GM10248 (cell line): ENCODE results near the gene CCDC171.

Experiments used
- CTCF ChIA-PET: fragments of 300-600 bp; sonication (Branson Sonifier 250); formaldehyde crosslinking; extraction: SDS; loops from one replicate; lab custom pipeline; 2021; ENCODE audit warnings: antibody characterized with exemption; lab: Yijun Ruan, JAX
- POLR2A ChIA-PET: fragments of 350-650 bp; sonication (Branson Sonifier 250); formaldehyde crosslinking; extraction: SDS; loops from one replicate; lab custom pipeline; 2020; ENCODE audit warnings: antibody characterized with exemption; lab: Yijun Ruan, JAX
- DNase-seq: peaks from one replicate; pipeline ENCODE4 v3.0.0; 2012; ENCODE audit errors: extremely low spot score
- CTCF ChIP-seq: IDR thresholded peaks from 2 replicates; pipeline ENCODE4 v1.5.1; 2012; ENCODE audit warnings: mild to moderate bottlenecking, low read depth; ENCODE audit errors: extremely low read depth, missing control alignments, control extremely low read depth

Gene CCDC171

DNA sequence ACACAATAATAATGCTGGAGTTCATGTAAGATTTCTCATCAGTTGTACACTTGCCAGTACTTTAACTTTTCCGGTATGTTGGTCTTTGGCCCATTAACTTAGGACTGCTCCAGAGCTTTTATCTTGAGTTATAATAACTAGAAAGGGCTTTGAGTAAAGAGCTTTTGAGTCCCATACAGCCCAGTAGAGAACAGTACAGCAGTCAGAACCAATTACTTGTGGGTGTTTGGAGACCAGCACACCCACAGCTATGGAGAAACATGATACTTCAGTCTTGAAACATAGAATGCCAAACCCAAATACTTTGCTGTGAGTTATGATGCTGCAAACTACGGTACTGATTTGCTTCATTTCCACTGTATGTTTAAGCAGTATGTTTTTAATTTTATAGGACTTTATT, 374.3 kb downstream of the CCDC171 start:
- ChIA-PET POLR2A (no interaction called here), CTCF (interaction anchor here (0.7 to 1.2 kb wide), 2 partner anchors 10 to 16 kb away, joined by 3 read pairs; no protein-coding TSS in a partner anchor)
- DNase-seq: no peak
- TF ChIP-seq CTCF: no peak

DNA sequence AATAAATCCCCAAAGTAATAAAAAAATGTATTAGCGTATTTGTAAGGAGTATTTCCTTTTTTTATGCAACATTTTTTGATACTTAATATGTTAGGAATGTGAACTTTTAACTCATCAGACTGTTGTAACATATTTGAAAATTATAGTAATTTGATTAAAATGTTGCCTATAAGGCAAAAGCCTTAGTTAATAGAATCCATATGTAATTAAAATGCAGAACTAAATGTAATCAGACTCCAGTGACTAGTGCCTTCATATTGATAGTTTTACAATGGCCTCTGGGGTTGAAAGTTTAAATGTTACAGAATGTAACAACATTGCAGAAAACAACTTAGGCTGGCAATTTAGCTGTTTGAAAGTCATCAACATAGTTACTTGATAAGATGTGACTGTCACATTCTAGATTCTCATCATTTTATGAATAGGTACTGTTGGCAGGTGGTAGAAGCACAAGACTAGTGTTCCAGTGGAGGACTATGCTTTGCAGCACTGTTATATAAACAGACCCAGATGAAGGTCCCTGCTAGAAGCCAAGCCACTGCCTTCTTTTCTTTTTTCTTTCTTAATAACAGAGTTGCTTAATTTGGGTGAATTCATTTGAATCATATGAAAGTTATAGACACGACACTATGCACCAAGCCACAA, 382.9 kb downstream of the CCDC171 start:
- DNase-seq: no peak
- POLR2A ChIA-PET: no interaction called here
- no peak for TF ChIP-seq CTCF
- CTCF ChIA-PET: interaction anchor here (0.8 kb wide), 1 partner anchor 11 kb away, joined by 3 read pairs; no protein-coding TSS in a partner anchor

DNA sequence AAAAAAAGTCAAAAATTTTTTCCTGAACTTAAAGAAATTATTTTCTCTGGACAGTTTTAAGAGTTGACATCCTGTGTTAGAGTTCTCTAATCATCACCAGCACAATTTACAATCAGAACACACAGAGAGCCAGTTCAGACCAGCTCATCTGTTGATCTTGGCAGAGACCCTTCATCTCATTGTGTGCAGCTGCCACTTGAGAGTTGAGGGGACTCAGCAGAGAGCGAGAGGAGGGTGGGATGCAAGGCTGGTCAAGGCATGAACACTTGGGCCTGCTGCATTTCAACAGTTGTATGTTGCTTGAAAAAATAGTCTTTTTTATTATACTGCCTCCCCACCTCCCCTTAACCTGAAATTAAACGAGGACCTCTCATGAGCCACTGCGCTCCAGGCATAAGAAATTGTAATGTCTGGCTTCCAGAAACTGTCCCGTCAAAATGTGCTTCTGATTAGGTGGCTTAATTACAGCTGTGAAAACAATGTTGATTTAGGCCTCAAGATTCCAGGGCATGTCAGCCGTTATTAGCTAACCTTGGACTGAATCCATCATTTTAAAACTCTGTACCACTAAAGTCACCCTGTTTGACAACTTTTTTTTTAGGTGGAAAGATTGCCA, 383.6 kb downstream of the CCDC171 start:
- CTCF ChIA-PET: interaction anchor here (1.2 kb wide), 1 partner anchor 9 kb away, joined by 3 read pairs; no protein-coding TSS in a partner anchor
- DNase-seq: no peak
- POLR2A ChIA-PET: no interaction called here
- no peak for TF ChIP-seq CTCF

- POLR2A ChIA-PET: no interaction called here
- DNase-seq: no peak
- CTCF ChIA-PET: interaction anchor here (1.3 kb wide), 1 partner anchor 23 kb away, joined by 3 read pairs; no protein-coding TSS in a partner anchor
These were observed 390.1 kb downstream of the CCDC171 start for GRCh38 chr9:15942831-15943424.

DNA sequence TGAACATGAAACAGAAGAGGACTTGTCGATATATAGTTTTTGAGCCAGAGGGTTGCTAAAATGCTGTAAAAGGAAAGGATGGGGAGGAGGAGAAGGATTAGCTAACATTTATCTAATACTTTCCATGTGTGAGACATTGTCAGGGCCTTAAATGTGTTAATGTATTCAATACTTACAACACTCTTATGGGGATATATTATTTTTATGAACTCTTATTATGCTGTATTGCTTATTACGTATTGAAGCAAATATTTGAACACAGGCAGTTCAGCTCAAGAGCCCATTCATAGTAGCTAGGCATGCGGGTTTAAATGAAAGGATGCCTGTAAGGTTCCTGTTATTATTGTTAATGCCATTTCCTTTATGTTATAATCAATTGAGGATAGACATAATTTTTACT, 391.5 kb downstream of the CCDC171 start:
- ChIA-PET CTCF (no interaction called here), POLR2A (no interaction called here)
- no peak for DNase-seq
- no peak for TF ChIP-seq CTCF

More at GRCh38 chr9:15942831-15943424, 390.1 kb downstream of the CCDC171 start:
- no peak for TF ChIP-seq CTCF

GRCh38 chr9:15959663-15960062, 406.8 kb downstream of the CCDC171 start:
- DNase-seq: no peak
- ChIA-PET POLR2A (no interaction called here), CTCF (interaction anchor here (1.3 kb wide), 1 partner anchor 22 kb away, joined by 3 read pairs; no protein-coding TSS in a partner anchor)
- TF ChIP-seq CTCF: no peak
